MCF 10A (cell line): Measurements from ENCODE around the gene EDN2. TPM values are rescaled to one million over a fixed set of nuclear protein-coding genes. Genes with fewer than 3 reads are reported as not detected.

Experiments
- BruUV-seq: library from RNA; stranded (reverse); fragments of 400-500 nt; replicated peaks from 2 replicates; lab custom pipeline; 2021; lab: Mats Ljungman, UMichigan
- CTCF ChIA-PET: fragments of 300-600 bp; sonication (Branson Sonifier 250); formaldehyde crosslinking; extraction: SDS; loops from one replicate; lab custom pipeline; 2021; ENCODE audit warnings: antibody characterized with exemption, inconsistent platforms; lab: Yijun Ruan, JAX
- POLR2A ChIA-PET: fragments of 300-600, 350-650 bp; sonication (Branson Sonifier 250); formaldehyde crosslinking; extraction: SDS; loops from one replicate; lab custom pipeline; 2020; ENCODE audit warnings: antibody characterized with exemption, inconsistent platforms; lab: Yijun Ruan, JAX
- DNase-seq: peaks from one replicate; pipeline ENCODE4 v3.0.0-alpha.2; 2018; ENCODE audit not compliant: unreplicated experiment
- H3K27ac Mint-ChIP-seq: one replicate; pipeline ENCODE4 v1.8.0; 2022; ENCODE audit warnings: mild to moderate bottlenecking, low read depth, mixed read lengths; ENCODE audit not compliant: unreplicated experiment
- H3K27me3 Mint-ChIP-seq: one replicate; pipeline ENCODE4 v1.8.0; 2022; ENCODE audit warnings: mixed read lengths; ENCODE audit not compliant: insufficient read depth, unreplicated experiment
- H3K36me3 Mint-ChIP-seq: one replicate; pipeline ENCODE4 v1.8.0; 2022; ENCODE audit warnings: mild to moderate bottlenecking, moderate library complexity, mixed read lengths; ENCODE audit not compliant: insufficient read depth, unreplicated experiment
- H3K4me1 Mint-ChIP-seq: one replicate; pipeline ENCODE4 v1.8.0; 2022; ENCODE audit warnings: mixed read lengths; ENCODE audit not compliant: insufficient read depth, unreplicated experiment
- H3K4me3 Mint-ChIP-seq: one replicate; pipeline ENCODE4 v1.8.0; 2022; ENCODE audit warnings: mild to moderate bottlenecking, moderate library complexity, mixed read lengths; ENCODE audit not compliant: unreplicated experiment
- H3K9me3 Mint-ChIP-seq: one replicate; pipeline ENCODE4 v1.8.0; 2022; ENCODE audit warnings: mixed read lengths; ENCODE audit not compliant: unreplicated experiment
- CTCF ChIP-seq: fragments of 200-600 bp; IDR thresholded peaks from one replicate; pipeline ENCODE4 v1.8.0; 2022; ENCODE audit warnings: antibody characterized with exemption, mild to moderate bottlenecking; ENCODE audit not compliant: unreplicated experiment
- intact Hi-C: fragments of 100-400 bp; cut with micrococcal nuclease; formaldehyde crosslinking; loops from 2 replicates; pipeline ENCODE4 v1.14.1; 2022
- total RNA-seq: library from RNA; stranded (reverse); gene quantifications from 2 replicates; pipeline ENCODE4 v1.2.3, GENCODE V29; 2022

Gene EDN2
- total RNA-seq, 1 experiment from 2014 or later: 0.58 TPM

DNA sequence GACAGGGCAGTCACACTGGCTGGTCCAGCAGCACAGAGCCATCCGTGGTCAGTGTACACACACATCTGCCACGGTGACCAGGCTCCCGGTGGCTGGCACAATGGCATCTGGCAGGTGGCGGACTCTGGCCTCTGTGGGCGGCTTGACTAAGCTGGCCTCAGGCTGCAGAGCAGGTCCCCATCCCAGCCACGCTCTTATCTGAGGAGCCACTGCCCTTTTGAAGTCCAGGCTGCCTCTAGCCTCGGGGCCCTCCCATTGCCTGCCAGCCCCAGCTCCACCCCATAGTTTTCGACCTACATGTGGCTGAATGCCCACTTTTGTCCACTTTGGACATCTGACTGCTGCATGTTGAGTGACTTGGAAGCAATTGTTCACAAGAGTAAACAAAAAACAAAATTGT lies 29.9 kb upstream of the EDN2 start:
- Mint-ChIP-seq H3K9me3 (no peaks in the 10 kb centered on the region), H3K27ac (no peak overlapping the region), H3K4me1 (peaks cover 21% of the 10 kb centered on the region), H3K27me3 (no peaks in the 10 kb centered on the region), H3K4me3 (no peak overlapping the region), H3K36me3 (peaks cover 7% of the 10 kb centered on the region)
- no TSS peak for BruUV-seq
- ChIA-PET POLR2A (interaction anchor here (0.7 to 2.3 kb wide), 6 partner anchors 13 to 96 kb away, joined by 3 to 7 read pairs (median 4); no protein-coding TSS in a partner anchor), CTCF (interaction anchor here (0.6 to 3.7 kb wide), 7 partner anchors 15 to 996 kb away, joined by 4 to 18 read pairs (median 5); no protein-coding TSS in a partner anchor)
- intact Hi-C loops: no loop called here
- no peak for TF ChIP-seq CTCF
- peak; percentile 16 for DNase-seq

- Mint-ChIP-seq H3K27ac (no peak overlapping the region), H3K36me3 (peaks cover 7% of the 10 kb centered on the region), H3K4me3 (no peak overlapping the region), H3K4me1 (peaks cover 21% of the 10 kb centered on the region), H3K9me3 (no peaks in the 10 kb centered on the region), H3K27me3 (no peaks in the 10 kb centered on the region)
- DNase-seq: no peak
- intact Hi-C loops: no loop called here
- POLR2A ChIA-PET: no interaction called here
- CTCF ChIA-PET: interaction anchor here (0.6 to 1.6 kb wide), 4 partner anchors 30 to 282 kb away, joined by 3 to 4 read pairs (median 4); no protein-coding TSS in a partner anchor
- peak; percentile 30 for TF ChIP-seq CTCF
- BruUV-seq: no TSS peak
Observed at GRCh38 chr1:41513383-41513735, 28.9 kb upstream of the EDN2 start.

DNA sequence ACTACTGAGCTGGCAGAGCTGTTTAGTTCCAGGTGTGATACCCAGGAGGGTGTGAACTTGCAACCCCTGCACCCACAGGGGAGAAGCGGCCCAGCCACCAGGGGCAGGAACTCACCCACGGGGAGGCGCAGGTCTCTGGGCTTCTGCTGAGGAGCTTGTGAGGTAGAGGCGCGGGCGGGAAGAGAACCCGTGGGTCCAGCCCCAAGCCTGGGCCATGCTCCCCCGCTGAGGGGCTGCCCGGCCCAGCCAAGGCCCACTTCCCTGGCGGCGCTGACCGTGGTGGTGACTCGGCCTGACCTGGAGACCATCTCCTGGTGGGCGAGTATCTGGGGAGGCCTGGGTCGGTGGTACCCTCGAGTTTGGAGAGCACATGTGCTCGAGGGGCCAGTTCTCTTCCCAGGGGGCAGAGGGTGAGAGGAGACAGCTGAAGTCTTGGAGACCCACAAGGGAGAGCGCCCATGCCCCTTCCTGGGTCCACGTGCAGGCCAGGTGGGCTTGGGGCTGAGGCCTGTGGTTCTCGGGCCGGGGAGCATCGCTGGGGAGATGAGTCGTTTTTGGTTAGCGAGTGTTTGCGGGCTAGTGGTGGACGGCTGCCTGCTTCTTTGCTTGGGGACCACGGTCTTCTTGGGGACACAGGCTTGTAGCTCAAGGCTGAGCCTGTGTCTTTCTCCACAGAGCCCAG lies 28.4 kb upstream of the EDN2 start:
- no peaks in the 10 kb centered on the region for H3K27me3 Mint-ChIP-seq
- H3K4me1 Mint-ChIP-seq: peaks cover 21% of the 10 kb centered on the region
- H3K27ac Mint-ChIP-seq: no peak overlapping the region
- no peak for DNase-seq
- no peaks in the 10 kb centered on the region for H3K9me3 Mint-ChIP-seq
- H3K4me3 Mint-ChIP-seq: no peak overlapping the region
- no TSS peak for BruUV-seq
- intact Hi-C loops: no loop called here
- POLR2A ChIA-PET: interaction anchor here (0.6 kb wide), 1 partner anchor 994 kb away, joined by 3 read pairs; no protein-coding TSS in a partner anchor
- CTCF ChIA-PET: interaction anchor here (0.6 to 1.5 kb wide), 4 partner anchors 230 to 283 kb away, joined by 3 to 4 read pairs (median 4); no protein-coding TSS in a partner anchor
- TF ChIP-seq CTCF: no peak
- peaks cover 7% of the 10 kb centered on the region for H3K36me3 Mint-ChIP-seq

DNA sequence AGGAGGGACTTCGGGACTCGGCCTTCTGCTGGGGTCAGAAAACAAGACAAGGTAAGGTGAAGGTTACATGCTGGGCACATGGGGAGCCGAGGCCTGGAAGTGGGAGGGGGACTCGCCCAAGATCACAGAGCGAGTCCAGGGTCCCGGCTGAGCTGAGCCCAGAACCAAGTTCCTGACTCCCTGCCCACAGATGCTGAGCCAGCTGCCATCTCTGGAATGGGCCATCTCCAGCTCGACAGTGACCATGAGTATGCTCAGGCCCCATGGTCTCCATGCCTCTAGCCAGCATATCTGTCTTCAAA lies 26.7 kb upstream of the EDN2 start:
- no peak overlapping the region for H3K27ac Mint-ChIP-seq
- CTCF ChIA-PET: no interaction called here
- no peaks in the 10 kb centered on the region for H3K27me3 Mint-ChIP-seq
- no peak for DNase-seq
- peaks cover 14% of the 10 kb centered on the region for H3K4me1 Mint-ChIP-seq
- H3K9me3 Mint-ChIP-seq: no peaks in the 10 kb centered on the region
- H3K36me3 Mint-ChIP-seq: peaks cover 7% of the 10 kb centered on the region
- TF ChIP-seq CTCF: no peak
- intact Hi-C loops: no loop called here
- POLR2A ChIA-PET: no interaction called here
- no peak overlapping the region for H3K4me3 Mint-ChIP-seq
- BruUV-seq: no TSS peak
